ENCODE data around the gene MYH9. TPM values are rescaled to one million over a fixed set of nuclear protein-coding genes. Genes with fewer than 3 reads are reported as not detected.
A peak's percentile ranks its signal among the peaks of the same experiment; 100 is the strongest.
"Not testable (repeated sequence)": the region's sequence is repeated elsewhere in the genome, so short reads cannot be mapped to it uniquely, and the experiment has no call there.

The MYH9 gene
- total RNA-seq, 4 donors from 2014 or later: 284 to 323 (median 294) TPM

DNA sequence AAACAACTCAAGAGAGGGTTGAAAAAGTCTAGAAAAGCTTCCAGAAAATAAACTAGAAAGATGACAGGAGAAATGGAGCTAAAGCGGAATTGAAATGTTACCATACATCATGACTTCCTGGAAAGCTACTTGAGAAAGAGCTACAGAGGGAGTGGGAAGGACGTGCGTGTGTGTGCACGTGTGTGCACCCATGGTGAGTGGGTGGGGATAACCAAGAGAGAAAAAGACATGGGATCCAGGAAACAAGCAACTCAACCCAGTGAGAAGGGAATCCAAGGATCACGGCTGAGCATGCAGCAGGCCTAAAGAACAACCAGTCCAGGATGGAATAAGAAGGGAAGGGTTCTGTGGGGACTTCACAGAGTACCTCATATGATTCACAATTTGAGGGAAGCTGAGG, 113.2 kb downstream of the MYH9 start:
- no peaks in the 10 kb centered on the region for H3K27me3 ChIP-seq
- WGBS: 59% methylated on average over 5 of the region's 5 CpGs
- no peak for TF ChIP-seq POLR2A (IDR thresholded peaks at IDR 0.05)
- TF ChIP-seq, protein P1, sequence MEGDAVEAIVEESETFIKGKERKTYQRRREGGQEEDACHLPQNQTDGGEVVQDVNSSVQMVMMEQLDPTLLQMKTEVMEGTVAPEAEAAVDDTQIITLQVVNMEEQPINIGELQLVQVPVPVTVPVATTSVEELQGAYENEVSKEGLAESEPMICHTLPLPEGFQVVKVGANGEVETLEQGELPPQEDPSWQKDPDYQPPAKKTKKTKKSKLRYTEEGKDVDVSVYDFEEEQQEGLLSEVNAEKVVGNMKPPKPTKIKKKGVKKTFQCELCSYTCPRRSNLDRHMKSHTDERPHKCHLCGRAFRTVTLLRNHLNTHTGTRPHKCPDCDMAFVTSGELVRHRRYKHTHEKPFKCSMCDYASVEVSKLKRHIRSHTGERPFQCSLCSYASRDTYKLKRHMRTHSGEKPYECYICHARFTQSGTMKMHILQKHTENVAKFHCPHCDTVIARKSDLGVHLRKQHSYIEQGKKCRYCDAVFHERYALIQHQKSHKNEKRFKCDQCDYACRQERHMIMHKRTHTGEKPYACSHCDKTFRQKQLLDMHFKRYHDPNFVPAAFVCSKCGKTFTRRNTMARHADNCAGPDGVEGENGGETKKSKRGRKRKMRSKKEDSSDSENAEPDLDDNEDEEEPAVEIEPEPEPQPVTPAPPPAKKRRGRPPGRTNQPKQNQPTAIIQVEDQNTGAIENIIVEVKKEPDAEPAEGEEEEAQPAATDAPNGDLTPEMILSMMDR (IDR thresholded peaks at IDR 0.05): no peak
- no peak for TF ChIP-seq EP300 (IDR thresholded peaks at IDR 0.05)
- TF ChIP-seq POLR2AphosphoS5 (IDR thresholded peaks at IDR 0.05): no peak

DNA sequence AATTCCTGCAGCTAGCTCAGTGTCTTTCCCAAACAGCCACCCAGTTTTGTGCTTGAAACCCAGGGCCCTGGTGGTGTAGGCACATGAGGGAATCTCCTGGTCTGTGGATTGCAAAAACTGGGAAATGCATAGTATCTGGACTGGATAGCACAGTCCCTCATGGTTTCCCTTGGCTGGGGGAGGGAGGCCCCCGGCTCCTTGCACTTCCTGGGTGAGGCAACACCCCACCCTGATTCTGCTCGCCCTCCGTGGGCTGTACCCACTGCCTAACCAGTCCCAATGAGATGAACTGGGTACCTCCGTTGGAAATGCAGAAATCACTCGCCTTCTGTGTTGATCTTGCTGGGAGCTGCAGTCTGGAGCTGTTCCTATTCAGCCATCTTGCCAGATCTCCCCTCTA, 115.8 kb downstream of the MYH9 start:
- WGBS: 82% methylated on average over 5 of the region's 5 CpGs
- not testable (repeated sequence) for H3K4me1 ChIP-seq, H3K4me3 ChIP-seq

More for the DNA sequence above, 113.2 kb downstream of the MYH9 start:
- Histone ChIP-seq H3K9me3 (no peaks in the 10 kb centered on the region), H3K4me3 (no peak overlapping the region), H3K27ac (no peak overlapping the region), H3K36me3 (no peaks in the 10 kb centered on the region), H3K4me1 (peaks cover 7% of the 10 kb centered on the region)
- DNase-seq (ENCODE audit: low spot score in 2 of 2): peak in 1 of 2 donors; percentile 16

DNA sequence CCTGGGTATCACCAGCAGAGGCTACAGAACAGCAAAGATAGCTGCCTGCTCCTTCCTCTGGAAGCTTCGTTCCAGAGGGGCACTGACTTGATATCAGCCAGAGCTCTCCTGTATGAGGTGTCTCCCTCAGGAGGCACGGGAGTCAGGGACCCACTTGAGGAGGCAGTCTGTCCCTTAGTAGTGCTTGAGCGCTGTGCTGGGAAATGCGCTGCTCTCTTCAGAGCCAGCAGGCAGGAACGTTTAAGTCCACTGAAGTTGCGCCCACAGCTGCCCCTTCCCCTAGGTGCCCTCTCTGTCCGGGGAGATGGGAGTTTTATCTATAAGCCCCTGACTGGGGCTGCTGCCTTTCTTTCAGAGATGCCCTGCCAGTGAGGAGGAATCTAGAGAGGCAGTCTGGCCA, 116.5 kb downstream of the MYH9 start:
- DNase-seq (ENCODE audit: low spot score in 2 of 2): peak in 1 of 2 donors; percentile 46
- not testable (repeated sequence) for H3K36me3 ChIP-seq, H3K27me3 ChIP-seq, H3K4me1 ChIP-seq, H3K9me3 ChIP-seq, H3K4me3 ChIP-seq, H3K27ac ChIP-seq
- WGBS: 89% methylated on average over 7 of the region's 7 CpGs

More for the DNA sequence above, 115.8 kb downstream of the MYH9 start:
- not testable (repeated sequence) for H3K27me3 ChIP-seq, H3K27ac ChIP-seq, H3K9me3 ChIP-seq, H3K36me3 ChIP-seq
- DNase-seq (ENCODE audit: low spot score in 2 of 2): peak in 1 of 2 donors; percentile 42

DNA sequence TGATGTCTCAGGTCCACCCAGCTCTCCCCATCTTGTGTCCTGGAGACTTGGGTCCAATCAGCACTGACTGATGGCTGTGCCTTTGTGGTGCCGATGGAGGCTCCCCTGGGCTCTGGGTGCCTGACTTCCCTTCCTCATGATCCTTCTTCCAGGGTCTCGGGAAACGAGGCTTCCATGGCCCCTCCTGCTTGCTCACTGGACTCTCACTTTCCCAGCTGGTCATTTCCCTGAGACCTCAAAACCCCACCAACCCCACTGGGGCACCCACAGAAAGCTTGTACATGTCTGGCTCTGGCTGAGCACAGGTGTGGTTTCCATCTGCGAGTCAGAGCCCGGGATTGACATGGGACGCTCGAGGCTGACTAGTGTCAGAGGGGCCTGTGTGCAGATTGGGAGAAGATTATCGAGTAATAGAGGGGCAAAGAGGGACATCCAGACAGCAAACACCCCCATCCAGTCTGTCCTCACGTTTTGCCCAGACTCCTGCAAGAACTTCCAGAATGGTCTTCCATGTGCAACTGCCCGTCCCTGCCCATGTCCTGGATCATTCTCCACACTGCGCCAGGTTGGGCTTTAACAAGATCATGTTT, 119.8 kb downstream of the MYH9 start:
- peaks cover 4% of the 10 kb centered on the region for H3K4me1 ChIP-seq
- WGBS: 92% methylated on average over 11 of the region's 11 CpGs
- H3K27ac ChIP-seq: no peak overlapping the region
- H3K9me3 ChIP-seq: no peaks in the 10 kb centered on the region
- no peaks in the 10 kb centered on the region for H3K27me3 ChIP-seq
- peaks cover 4% of the 10 kb centered on the region for H3K36me3 ChIP-seq
- no peak for TF ChIP-seq POLR2AphosphoS5 (IDR thresholded peaks at IDR 0.05)
- TF ChIP-seq EP300 (IDR thresholded peaks at IDR 0.05): no peak
- TF ChIP-seq, protein P1 (IDR thresholded peaks at IDR 0.05): no peak
- TF ChIP-seq POLR2A (IDR thresholded peaks at IDR 0.05): no peak
- no peak overlapping the region for H3K4me3 ChIP-seq
- DNase-seq (ENCODE audit: low spot score in 2 of 2): peak in 1 of 2 donors; percentile 25

DNA sequence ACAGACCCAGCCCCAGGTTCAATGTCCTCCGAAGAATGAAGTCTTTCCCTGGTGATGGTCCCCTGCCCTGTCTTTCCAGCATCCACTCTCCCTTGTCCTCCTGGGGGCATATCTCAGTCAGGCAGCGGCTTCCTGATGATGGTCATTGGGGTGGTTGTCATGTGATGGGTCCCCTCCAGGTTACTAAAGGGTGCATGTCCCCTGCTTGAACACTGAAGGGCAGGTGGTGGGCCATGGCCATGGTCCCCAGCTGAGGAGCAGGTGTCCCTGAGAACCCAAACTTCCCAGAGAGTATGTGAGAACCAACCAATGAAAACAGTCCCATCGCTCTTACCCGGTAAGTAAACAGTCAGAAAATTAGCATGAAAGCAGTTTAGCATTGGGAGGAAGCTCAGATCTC, 120.7 kb downstream of the MYH9 start:
- no peak for TF ChIP-seq POLR2AphosphoS5 (IDR thresholded peaks at IDR 0.05)
- TF ChIP-seq, protein P1 (IDR thresholded peaks at IDR 0.05): no peak
- no peak for TF ChIP-seq POLR2A (IDR thresholded peaks at IDR 0.05)
- no peak for TF ChIP-seq EP300 (IDR thresholded peaks at IDR 0.05)
- 93% methylated on average over 4 of the region's 4 CpGs for WGBS
- H3K4me3 ChIP-seq: no peak overlapping the region

DNA sequence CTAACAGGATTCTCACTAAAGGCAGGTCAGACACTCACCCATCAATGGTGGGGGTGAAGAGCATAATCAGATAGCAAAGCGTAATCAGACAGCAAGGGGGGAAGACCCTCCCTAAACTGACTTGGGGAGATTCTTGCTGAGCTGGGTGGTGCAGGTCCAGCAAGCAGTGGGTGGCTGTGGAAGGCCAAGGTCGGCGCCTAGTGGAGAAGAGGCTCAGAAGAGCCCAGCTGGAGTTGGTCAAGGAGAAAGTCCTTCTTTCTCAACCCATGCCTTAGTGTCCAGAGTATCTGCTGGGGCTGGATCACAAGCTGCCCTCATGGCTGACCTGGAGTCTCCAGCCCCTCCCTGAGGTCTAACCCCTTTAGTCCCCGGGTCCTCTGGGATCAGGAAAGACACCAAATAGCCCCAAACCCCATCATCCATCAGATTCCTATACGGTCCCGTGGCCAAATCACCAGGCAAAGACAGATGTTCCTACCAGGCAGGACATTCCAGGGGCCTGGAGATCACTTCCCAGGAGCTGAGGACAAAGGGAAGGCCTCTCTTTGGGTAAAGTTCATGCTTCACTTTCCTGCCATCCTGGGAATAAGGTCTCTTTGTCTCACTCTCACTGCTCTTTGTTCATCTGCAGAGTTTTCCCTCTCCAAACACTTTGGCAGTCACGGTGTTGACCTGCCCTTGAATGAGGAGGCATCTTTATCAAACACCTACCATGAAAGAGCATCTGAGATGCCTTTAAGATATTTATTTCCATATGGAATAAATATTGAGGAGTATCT, 123.7 kb downstream of the MYH9 start:
- not testable (repeated sequence) for H3K36me3 ChIP-seq, H3K9me3 ChIP-seq, H3K27me3 ChIP-seq, H3K4me3 ChIP-seq
- 83% methylated on average over 7 of the region's 7 CpGs for WGBS
- peak overlapping the region; percentile 84 for H3K27ac ChIP-seq
- DNase-seq (ENCODE audit: low spot score in 2 of 2): peak; percentile 44 to 71
- H3K4me1 ChIP-seq: peaks cover 11% of the 10 kb centered on the region

More for the DNA sequence above, 120.7 kb downstream of the MYH9 start:
- DNase-seq (ENCODE audit: low spot score in 2 of 2): peak; percentile 18 to 34
- Histone ChIP-seq H3K27ac (no peak overlapping the region), H3K36me3 (peaks cover 4% of the 10 kb centered on the region), H3K4me1 (peaks cover 4% of the 10 kb centered on the region), H3K9me3 (no peaks in the 10 kb centered on the region), H3K27me3 (no peaks in the 10 kb centered on the region)

DNA sequence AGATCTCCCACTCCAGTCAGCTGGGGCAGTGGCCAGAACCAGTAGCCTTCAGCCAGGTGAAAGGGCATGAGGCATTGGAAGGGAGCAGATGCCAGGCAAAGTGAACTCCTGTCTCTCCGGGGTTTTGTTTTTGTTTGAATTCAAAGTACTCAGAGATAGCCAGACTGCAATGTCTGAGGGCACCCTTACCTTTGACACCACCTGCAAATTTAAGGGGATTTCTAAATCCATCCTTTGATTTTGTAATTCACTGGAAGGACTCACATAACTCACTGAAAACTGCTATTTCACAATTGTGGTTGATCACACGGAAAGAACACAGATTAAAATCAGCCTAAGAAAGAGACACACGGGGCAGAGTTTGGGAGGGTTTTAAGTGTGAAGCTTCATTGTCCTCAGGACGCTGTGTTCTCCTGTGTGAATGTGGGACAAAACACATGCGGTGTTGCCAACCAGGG, 124.5 kb downstream of the MYH9 start:
- not testable (repeated sequence) for H3K4me3 ChIP-seq, H3K27me3 ChIP-seq, H3K9me3 ChIP-seq, H3K36me3 ChIP-seq
- peaks cover 16% of the 10 kb centered on the region for H3K4me1 ChIP-seq
- DNase-seq (ENCODE audit: low spot score in 2 of 2): peak; percentile 26 to 56
- H3K27ac ChIP-seq: peak overlapping the region; percentile 84
- whole genome bisulfite sequencing: 63% methylated on average over 5 of the region's 5 CpGs

DNA sequence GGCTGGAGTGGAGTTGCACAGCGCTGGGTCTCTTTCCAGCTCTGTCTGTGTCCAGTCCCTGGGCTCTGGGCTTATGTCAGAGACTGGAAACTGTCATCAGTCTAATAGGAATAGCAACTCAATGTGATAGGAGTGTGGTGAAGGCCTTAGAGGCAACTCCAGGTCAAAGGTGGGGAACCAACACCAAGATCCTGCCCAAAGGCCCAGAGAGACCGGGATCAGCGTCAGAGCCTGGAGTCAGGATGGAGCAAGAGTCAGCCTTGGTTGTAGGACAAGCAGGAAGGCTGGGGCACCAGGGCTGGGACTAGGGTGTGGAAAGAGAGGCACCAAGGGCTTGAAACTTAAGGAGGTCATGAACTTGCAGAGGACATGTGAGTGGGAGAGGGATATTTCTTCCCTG, 125.5 kb downstream of the MYH9 start:
- H3K9me3 ChIP-seq, H3K4me3 ChIP-seq, H3K36me3 ChIP-seq, H3K27me3 ChIP-seq: not testable (repeated sequence)
- 97% methylated on average over 3 of the region's 3 CpGs for WGBS
- Histone ChIP-seq H3K4me1 (peaks cover 16% of the 10 kb centered on the region), H3K27ac (peak overlapping the region; percentile 24)
- DNase-seq (ENCODE audit: low spot score in 2 of 2): peak; percentile 20 to 31

DNA sequence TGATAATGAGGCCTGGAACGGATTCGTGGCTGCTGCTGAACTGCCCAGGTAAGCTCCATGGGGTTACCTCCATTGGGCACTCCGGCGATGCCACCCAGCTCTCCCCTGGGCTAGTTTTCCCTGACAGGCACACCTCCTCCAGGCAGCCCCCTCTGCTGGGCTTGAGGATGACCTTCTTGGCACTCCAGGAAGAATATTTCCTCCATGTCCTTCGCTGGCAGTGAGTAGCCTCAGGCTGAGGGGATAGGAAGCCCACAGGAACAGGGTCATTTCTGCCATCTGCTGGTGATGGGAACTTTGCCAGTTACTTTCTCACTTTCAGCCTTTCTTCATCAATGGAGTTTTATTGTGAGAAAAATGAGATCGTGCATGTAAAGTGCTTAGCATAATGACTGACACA, 126.1 kb downstream of the MYH9 start:
- 81% methylated on average over 6 of the region's 6 CpGs for WGBS
- H3K4me1 ChIP-seq: peaks cover 16% of the 10 kb centered on the region
- not testable (repeated sequence) for H3K27me3 ChIP-seq, H3K4me3 ChIP-seq, H3K36me3 ChIP-seq, H3K9me3 ChIP-seq, H3K27ac ChIP-seq
- DNase-seq (ENCODE audit: low spot score in 2 of 2): peak; percentile 44 to 69
